ENCODE results near the gene MYO3B. TPM values are rescaled to one million over a fixed set of nuclear protein-coding genes. Genes with fewer than 3 reads are reported as not detected.

The MYO3B gene
- total RNA-seq, 1 experiment from 2014 or later = 0.63 TPM

- H2AFZ ChIP-seq (ENCODE audit: low read length) = no peak overlapping the region
- H3K36me3 Mint-ChIP-seq (ENCODE audit: insufficient read depth in 1 of 3, low read depth in 3 of 3) = peaks cover 0 to 3% (median 0%) of the 10 kb centered on the region in 3 experiments; a peak in 2 of 7 replicates
These were observed 135.5 kb downstream of the MYO3B start for GRCh38 chr2:170313347-170313991.

More at GRCh38 chr2:170313347-170313991, 135.5 kb downstream of the MYO3B start:
- H2BK5ac ChIP-seq (ENCODE audit: insufficient read length, low read length) = no peak overlapping the region
- H3K79me2 ChIP-seq (ENCODE audit: insufficient read depth, low read length) = no peaks in the 10 kb centered on the region
- H2AK5ac ChIP-seq (ENCODE audit: insufficient read length, low read length) = no peak overlapping the region
- H3K56ac ChIP-seq (ENCODE audit: insufficient read length, low read depth, low read length) = no peak overlapping the region
- no peak overlapping the region for H4K5ac ChIP-seq (ENCODE audit: insufficient read length, low read depth, low read length)
- WGBS (ENCODE audit: extremely low coverage, insufficient read length, low lambda C conversion rate) = no CpG with 5 or more reads among the region's 3 CpGs
- no peaks in the 10 kb centered on the region for H3K23me2 ChIP-seq (ENCODE audit: insufficient read length, low read depth, low read length, poor library complexity, severe bottlenecking)
- H2BK12ac ChIP-seq (ENCODE audit: insufficient read length, low read depth, low read length) = no peak overlapping the region
- Mint-ChIP-seq H3K9me3 (peaks cover 0 to 3% of the 10 kb centered on the region in 2 experiments; a peak in 4 of 5 replicates), H3K4me3 (no peak overlapping the region), H3K27ac (no peak overlapping the region; a peak in 1 of 7 replicates), H3K4me1 (peaks cover 3 to 8% of the 10 kb centered on the region in 2 experiments; a peak in 3 of 4 replicates), H3K27me3 (ENCODE audit: low read depth) (no peaks in the 10 kb centered on the region; the same call in 1 of the 2 replicates)
- H2BK15ac ChIP-seq (ENCODE audit: low read depth, low read length) = no peak overlapping the region
- no peak overlapping the region for H3K23ac ChIP-seq (ENCODE audit: insufficient read length, low read depth, low read length)
- H4K20me1 ChIP-seq (ENCODE audit: control insufficient read depth, insufficient read depth, insufficient read length) = no peaks in the 10 kb centered on the region
- no peak for DNase-seq
- H4K8ac ChIP-seq (replicated peaks; ENCODE audit: insufficient read length, low read depth, low read length) = no peak overlapping the region
- no peak overlapping the region for H3K14ac ChIP-seq (ENCODE audit: insufficient read depth, low read length)
- no peaks in the 10 kb centered on the region for H3K9me3 ChIP-seq (ENCODE audit: control insufficient read depth, low read depth, low read length)
- H3K4me1 ChIP-seq (ENCODE audit: insufficient read depth, low read length) = no peaks in the 10 kb centered on the region
- TF ChIP-seq CTCF (conservative IDR thresholded peaks at IDR 0.05) = no peak
- H3K27me3 ChIP-seq (ENCODE audit: insufficient read depth, low read length) = no peaks in the 10 kb centered on the region
- H3K4me2 ChIP-seq (ENCODE audit: insufficient read depth, insufficient read length, low read length) = no peak overlapping the region
- no peak overlapping the region for H3K27ac ChIP-seq (ENCODE audit: insufficient read length, low read depth, low read length)
- H4K91ac ChIP-seq (ENCODE audit: insufficient read length, low read depth, low read length) = no peak overlapping the region
- no peak overlapping the region for H3T11ph ChIP-seq (ENCODE audit: low read length)
- no peaks in the 10 kb centered on the region for H3K79me1 ChIP-seq (ENCODE audit: insufficient read depth, low read depth, low read length, poor library complexity, severe bottlenecking)
- H3K18ac ChIP-seq (ENCODE audit: insufficient read length, low read depth, low read length) = no peak overlapping the region
- no peak overlapping the region for H3K4ac ChIP-seq (ENCODE audit: low read depth, low read length)
- H2BK120ac ChIP-seq (ENCODE audit: low read depth, low read length, poor library complexity, severe bottlenecking) = no peak overlapping the region
- H2BK20ac ChIP-seq (ENCODE audit: low read depth, low read length, poor library complexity, severe bottlenecking) = no peak overlapping the region
- H3K9ac ChIP-seq (ENCODE audit: extremely low read depth, insufficient read length, low read length) = no peak overlapping the region

Measured in H9 (cell line).